Progenitor cell of endocrine pancreas (in vitro differentiated cells): ENCODE measurements around the gene RPLP2. TPM values are rescaled to one million over a fixed set of nuclear protein-coding genes. Genes with fewer than 3 reads are reported as not detected.

ENCODE experiments used
- DNase-seq: peaks from one replicate; pipeline ENCODE4 v3.0.0; 2021; ENCODE audit warnings: low spot score; ENCODE audit not compliant: unreplicated experiment
- H3K27ac Mint-ChIP-seq: 2 replicates; pipeline ENCODE4 v1.8.0; 2021; ENCODE audit warnings: mild to moderate bottlenecking, moderate library complexity, mixed read lengths
- H3K27me3 Mint-ChIP-seq: 2 replicates; pipeline ENCODE4 v1.8.0; 2021; ENCODE audit warnings: mixed read lengths
- H3K36me3 Mint-ChIP-seq: 2 replicates; pipeline ENCODE4 v1.8.0; 2022; ENCODE audit warnings: mixed read lengths; ENCODE audit not compliant: insufficient read depth
- H3K4me1 Mint-ChIP-seq: 2 replicates; pipeline ENCODE4 v1.8.0; 2021; ENCODE audit warnings: low read depth, mixed read lengths
- H3K4me3 Mint-ChIP-seq: 2 replicates; pipeline ENCODE4 v1.8.0; 2021; ENCODE audit warnings: low read depth, mild to moderate bottlenecking, moderate library complexity, mixed read lengths
- H3K9me3 Mint-ChIP-seq: 2 replicates; pipeline ENCODE4 v1.8.0; 2021; ENCODE audit warnings: low read depth, mixed read lengths
- total RNA-seq: library from RNA; stranded (reverse); gene quantifications from 2 replicates; pipeline ENCODE4 v1.2.1, GENCODE V29; 2021
- TF ChIP-seq, protein P1 (sequence below): fragments of 200-600 bp; sonication (generic); IDR thresholded peaks from one replicate; pipeline ENCODE4 v1.5.0; 2021; ENCODE audit warnings: antibody characterized with exemption, mild to moderate bottlenecking; ENCODE audit not compliant: unreplicated experiment

RPLP2 gene
- total RNA-seq, 1 donor from 2014 or later: 1,463 TPM

DNA sequence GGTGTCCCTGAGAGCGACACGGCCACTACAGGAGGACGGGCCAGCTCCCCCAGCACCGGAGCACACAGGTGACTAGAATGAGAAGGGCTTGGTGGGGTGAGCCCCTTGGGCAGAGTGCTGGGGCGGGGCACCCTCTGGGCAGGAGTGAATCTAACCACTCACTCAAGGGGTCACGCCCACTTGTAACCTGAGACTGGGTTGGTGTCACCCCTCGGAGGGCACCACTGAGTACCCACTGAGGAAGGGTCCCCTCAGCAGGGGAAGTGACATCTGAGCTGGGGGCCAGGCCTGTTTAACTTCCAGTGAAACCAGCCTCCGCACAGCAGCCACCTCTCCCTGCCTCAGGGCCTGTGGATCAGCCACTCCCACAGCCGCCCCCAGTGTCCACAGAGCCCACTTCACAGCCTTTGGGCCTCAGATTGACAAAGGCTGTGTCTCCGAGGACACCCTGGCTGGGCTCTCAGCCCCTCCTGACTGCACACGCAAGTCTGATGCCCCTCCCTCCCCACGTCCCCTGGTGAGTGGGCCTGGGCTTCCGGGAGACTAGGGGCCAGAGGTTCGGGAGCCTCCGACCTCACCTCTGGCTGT lies 38.1 kb upstream of the RPLP2 start:
- Mint-ChIP-seq H3K36me3 (no peaks in the 10 kb centered on the region), H3K9me3 (no peaks in the 10 kb centered on the region), H3K4me3 (no peak overlapping the region), H3K4me1 (peaks cover 7% of the 10 kb centered on the region), H3K27me3 (no peaks in the 10 kb centered on the region), H3K27ac (no peak overlapping the region)
- TF ChIP-seq, protein P1, sequence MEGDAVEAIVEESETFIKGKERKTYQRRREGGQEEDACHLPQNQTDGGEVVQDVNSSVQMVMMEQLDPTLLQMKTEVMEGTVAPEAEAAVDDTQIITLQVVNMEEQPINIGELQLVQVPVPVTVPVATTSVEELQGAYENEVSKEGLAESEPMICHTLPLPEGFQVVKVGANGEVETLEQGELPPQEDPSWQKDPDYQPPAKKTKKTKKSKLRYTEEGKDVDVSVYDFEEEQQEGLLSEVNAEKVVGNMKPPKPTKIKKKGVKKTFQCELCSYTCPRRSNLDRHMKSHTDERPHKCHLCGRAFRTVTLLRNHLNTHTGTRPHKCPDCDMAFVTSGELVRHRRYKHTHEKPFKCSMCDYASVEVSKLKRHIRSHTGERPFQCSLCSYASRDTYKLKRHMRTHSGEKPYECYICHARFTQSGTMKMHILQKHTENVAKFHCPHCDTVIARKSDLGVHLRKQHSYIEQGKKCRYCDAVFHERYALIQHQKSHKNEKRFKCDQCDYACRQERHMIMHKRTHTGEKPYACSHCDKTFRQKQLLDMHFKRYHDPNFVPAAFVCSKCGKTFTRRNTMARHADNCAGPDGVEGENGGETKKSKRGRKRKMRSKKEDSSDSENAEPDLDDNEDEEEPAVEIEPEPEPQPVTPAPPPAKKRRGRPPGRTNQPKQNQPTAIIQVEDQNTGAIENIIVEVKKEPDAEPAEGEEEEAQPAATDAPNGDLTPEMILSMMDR: no peak
- DNase-seq: no peak

DNA sequence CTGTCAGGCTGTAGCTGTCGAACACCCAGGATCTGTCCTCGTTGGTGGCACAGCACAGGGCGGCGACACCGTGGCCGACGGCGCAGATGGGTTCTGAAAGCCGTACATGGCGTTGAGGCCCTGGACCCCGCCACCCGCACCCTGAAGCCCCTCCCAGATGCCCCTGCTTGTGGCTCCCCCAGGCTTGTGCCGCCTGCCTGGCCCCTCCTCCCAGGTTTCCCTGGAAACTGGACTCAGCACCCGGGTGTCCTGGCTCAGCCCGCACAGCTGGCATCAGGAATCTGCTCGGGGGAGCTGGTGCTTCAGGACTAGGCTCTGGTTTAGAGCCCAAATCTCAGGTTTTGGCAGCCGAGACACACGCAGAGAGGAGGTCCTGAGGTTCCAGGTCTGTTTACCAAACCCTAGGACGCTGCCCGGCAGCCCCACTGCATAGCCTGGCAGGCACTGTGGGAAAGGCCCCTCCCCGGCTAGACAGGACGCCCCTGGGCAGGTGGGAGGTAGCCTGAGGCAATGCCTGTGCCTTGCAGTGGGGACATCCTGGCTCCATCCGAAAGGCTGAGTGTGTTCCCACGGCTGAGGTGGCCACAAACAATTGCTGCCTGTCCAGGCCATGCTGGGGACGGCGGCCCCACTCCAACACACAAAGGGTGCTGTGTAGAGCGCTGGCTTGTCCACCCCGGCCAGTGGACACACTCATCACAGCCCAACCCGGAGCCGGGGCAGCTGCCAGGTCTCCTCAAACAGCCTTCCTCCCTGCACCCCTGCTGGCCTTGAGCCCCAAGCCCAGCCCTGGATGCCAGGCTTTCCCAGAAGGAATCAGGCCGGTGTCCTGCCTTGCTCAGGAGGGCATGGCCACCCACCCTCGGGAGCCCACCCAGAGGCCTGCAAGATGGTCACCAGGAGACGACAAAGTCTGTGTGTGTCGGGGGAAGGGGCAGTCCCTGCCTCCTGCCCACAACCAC lies 37.1 kb upstream of the RPLP2 start:
- Mint-ChIP-seq H3K4me1 (peaks cover 7% of the 10 kb centered on the region), H3K36me3 (no peaks in the 10 kb centered on the region), H3K4me3 (no peak overlapping the region), H3K27ac (no peak overlapping the region), H3K27me3 (no peaks in the 10 kb centered on the region), H3K9me3 (no peaks in the 10 kb centered on the region)
- no peak for DNase-seq
- TF ChIP-seq, protein P1: no peak

- H3K4me3 Mint-ChIP-seq: no peak overlapping the region
- H3K4me1 Mint-ChIP-seq: peaks cover 7% of the 10 kb centered on the region
- no peak for DNase-seq
- TF ChIP-seq, protein P1: no peak
- no peaks in the 10 kb centered on the region for H3K27me3 Mint-ChIP-seq
- H3K27ac Mint-ChIP-seq: no peak overlapping the region
- H3K36me3 Mint-ChIP-seq: no peaks in the 10 kb centered on the region
- no peaks in the 10 kb centered on the region for H3K9me3 Mint-ChIP-seq
Observed at GRCh38 chr11:773425-773824, 36.3 kb upstream of the RPLP2 start.

DNA sequence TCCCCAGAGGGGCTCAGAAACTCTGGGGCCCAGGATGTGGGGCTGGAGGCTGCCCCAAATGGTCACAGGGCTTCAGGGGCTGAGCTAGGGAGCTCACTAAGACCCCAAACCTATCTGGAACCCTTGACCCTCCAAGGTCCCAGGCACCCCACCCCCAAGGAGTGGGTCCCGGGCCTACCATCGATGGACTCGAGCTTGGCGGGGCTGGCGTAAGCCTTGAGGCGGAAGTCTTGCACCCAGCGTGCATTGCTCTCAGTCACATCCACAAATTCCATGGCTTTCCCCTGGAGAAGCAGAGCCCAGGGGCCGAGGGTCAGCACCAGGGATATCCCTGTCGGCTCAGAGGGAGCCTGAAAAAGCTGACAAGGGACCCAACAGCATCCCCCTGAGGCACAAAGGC lies 35.9 kb upstream of the RPLP2 start:
- peaks cover 7% of the 10 kb centered on the region for H3K4me1 Mint-ChIP-seq
- no peak overlapping the region for H3K27ac Mint-ChIP-seq
- H3K27me3 Mint-ChIP-seq: no peaks in the 10 kb centered on the region
- no peak overlapping the region for H3K4me3 Mint-ChIP-seq
- TF ChIP-seq, protein P1: no peak
- no peaks in the 10 kb centered on the region for H3K9me3 Mint-ChIP-seq
- H3K36me3 Mint-ChIP-seq: no peaks in the 10 kb centered on the region
- no peak for DNase-seq

- Mint-ChIP-seq H3K9me3 (no peaks in the 10 kb centered on the region), H3K36me3 (no peaks in the 10 kb centered on the region), H3K27ac (no peak overlapping the region), H3K27me3 (no peaks in the 10 kb centered on the region), H3K4me3 (peak overlapping the region; percentile 61), H3K4me1 (peaks cover 8% of the 10 kb centered on the region)
- DNase-seq: no peak
- TF ChIP-seq, protein P1: no peak
Observed at GRCh38 chr11:774873-775592, 34.7 kb upstream of the RPLP2 start.
